Measurements from ENCODE around the gene ATXN7L1.

DNA sequence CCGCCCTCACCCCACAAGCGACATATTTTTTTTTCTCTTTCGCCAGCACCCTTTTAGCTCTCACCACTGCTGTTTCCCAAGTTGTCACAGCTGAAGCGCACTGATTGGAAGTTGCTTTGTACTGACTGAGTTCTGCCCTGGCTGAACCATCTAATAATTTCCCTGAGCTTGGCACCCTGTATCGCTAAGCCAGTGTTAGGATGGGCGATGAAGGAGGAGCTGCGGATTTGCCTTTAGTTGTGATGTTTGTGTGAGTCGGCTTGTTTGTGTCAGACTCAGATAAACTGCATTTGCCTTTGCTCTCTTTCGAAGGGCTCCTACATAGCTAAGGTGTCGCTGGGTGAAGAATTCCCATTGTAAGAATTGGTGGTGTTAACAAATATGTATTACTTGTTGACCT is 1.3 kb upstream of the ATXN7L1 start:
- no peak for TF ChIP-seq TARDBP (IDR thresholded peaks at IDR 0.05)
- TF ChIP-seq ARNT (IDR thresholded peaks at IDR 0.05), result no peak
- no peak for TF ChIP-seq SUZ12 (IDR thresholded peaks at IDR 0.05)
- TF ChIP-seq BHLHE40 (IDR thresholded peaks at IDR 0.05; ENCODE audit: borderline replicate concordance), result no peak

All from HEK293T (cell line).